Measurements from ENCODE around the gene MIS12.
A peak's percentile ranks its signal among the peaks of the same experiment; 100 is the strongest.

Gene MIS12, protein sequence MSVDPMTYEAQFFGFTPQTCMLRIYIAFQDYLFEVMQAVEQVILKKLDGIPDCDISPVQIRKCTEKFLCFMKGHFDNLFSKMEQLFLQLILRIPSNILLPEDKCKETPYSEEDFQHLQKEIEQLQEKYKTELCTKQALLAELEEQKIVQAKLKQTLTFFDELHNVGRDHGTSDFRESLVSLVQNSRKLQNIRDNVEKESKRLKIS

DNA sequence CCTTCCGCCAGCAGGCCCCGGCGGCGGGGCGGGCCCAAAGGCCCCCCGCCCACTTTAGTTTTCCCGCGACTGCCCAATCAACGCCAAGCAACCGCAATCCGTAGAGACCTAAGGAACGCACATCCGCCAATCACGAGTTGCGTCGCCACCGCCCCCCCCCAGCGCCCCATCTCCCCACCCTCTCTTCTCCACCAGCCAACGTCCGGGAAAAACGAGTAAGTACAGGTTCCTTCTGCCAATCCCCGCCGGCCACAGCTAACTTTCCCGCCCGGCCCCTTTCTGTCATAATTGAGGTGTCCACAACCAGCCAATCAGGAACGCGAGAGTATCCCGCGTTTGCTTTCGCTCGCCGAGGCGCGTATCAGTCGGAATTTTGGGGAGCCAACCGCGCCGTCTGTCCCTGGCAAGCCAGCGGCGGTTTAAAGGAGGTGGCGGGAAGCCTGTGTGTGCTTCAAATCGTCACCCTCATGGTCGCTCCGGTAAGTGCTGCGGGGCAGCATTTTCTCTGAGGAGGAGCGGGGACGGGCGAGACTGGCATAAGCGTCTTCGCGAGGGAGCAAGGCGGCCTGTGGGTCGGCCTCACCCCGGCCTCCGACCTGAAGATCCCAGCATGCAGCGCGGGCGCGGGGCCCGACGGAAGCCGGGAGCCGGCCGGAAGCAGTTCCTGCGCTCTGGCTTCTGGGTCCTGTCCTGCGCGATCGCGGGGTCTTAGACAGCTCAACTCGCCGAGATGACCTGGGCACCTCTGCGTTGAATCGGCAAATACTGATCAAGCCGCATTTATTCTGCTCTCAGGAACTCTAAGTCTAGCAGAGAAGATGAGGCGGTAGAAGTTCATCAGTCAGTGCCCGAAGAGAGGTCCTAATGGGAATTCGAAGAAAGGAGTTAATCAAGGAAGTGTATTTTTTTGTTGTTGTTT lies at the start of gene MIS12:
MIS12 (plus strand) TSS at position 361 of the 919 bp plus-strand sequence. CDS start 2,297 bp downstream, outside the sequence.
- peak; percentile 72 to 99 (median 97) for DNase-seq

DNA sequence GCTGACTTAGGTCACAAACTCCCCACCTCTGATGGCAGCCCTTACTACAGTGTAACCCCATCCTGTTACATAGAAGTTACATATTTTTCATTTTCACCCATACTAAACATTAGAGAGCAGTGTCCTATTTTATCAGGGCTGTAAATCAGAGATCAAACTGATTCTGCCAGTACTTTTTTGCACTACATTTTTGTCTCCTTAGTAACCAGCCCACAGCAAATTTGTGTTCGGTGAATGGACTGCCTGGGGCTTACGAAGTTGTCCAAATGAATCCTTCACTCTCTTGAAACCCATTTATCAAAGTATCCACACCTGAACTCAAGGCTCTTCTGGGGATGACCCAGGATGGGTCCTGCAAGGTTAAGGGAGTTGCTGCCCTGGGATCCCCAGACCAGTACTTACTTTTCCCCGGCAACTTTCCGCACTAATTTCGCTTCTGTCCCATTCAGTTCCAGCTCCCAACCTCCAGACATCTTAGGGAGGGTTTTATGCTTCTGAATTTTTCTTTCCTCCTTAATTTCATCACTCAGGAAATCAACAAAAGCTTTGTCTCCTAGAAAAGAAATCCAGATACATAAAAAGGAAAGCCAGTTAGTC lies 48.5 kb upstream of the MIS12 start:
- no peak for DNase-seq

DNA sequence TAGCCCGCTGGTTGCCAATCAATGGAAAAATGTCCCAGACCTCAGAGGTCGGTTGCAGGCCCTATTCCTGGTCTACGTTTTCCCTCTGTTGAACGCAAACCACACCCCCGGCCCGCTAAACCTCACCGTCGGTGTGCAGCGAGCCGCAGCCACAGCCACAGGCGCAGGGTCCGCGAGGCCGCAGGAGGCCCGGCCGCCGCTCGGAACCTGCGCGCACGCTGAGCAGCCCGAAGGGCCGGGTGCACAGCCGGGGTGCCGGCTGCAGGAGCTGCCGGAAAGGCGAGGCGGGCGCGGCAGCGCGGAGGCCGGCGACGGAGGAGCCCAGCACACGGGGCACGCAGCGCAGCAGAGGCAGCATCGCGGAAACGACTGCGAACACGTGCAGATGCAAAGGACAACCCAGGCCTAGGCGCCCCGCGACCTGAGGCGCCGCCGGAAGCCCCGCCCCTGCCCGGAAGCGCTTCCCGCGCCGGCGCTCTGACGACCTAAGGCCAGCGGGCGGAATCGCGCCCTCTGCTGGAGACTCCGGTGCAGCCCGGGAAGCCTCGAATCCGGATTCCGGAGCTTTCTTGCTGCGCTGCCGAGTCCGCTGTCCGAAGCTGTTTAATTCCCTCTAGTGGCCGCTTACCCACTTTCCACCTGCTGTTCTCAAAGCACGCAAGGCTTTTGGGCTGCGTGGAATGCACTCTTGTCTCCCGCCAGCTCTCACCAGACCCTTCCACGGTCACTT lies 47.5 kb upstream of the MIS12 start, which contains the start of gene C1QBP:
C1QBP (minus strand) TSS at position 440 of the 730 bp plus-strand sequence; CDS start at position 358, 82 bp downstream.
- DNase-seq: peak; percentile 29 to 93 (median 81)

DNA sequence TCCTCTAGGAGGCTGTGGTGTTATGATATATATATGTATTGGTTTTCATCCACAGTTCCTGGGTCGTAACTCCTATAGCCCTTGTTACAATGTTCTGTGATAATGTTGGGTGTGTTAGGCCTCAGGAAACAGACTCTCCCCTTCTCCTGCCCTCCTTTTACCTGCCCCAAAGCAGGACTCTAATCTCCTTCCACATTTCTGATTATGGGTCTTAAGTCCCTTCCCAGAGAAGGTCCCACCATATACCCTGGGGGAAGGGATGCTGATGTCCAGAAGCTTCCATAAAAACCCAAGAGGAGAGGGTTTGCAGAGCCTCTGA lies 47.0 kb upstream of the MIS12 start:
- DNase-seq: no peak

DNA sequence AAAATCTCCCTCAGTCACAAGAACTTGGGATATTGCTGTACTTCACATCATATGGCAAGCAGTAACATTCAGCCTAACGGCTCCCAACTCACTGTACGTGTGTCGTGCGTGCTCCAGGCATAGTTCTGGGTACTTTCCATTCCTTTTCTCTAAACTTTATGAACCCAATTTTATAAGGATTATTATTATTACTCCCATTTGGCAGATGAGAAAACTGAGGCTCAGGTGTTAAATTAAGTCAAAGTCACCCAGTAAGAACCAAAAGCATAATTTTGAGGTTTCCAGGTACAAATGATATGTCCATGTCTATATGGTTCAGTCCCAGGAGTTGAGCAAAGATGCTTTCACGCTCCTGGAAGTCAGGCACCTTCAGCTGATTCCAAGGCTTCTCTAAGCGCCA lies 42.6 kb upstream of the MIS12 start:
- no peak for DNase-seq

DNA sequence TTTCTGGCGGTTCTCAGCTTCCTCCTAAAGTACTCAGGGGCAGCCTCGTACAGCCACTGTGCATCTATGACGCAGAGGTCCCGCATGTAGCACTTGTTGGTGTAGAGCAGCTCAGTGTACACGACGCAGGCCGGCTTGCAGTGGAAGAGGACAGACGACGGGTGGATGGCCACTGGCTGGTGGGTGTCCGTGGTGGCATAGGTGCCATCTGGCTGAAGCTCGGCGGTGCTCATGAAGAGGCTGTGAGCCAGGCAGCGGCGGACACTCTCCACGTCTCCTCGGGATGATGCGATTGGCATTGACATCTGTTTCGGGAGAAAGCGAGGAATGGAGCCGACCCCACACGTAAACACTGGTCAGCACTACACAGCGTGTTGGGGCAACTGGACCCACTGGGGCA lies 42.2 kb upstream of the MIS12 start:
- no peak for DNase-seq

DNA sequence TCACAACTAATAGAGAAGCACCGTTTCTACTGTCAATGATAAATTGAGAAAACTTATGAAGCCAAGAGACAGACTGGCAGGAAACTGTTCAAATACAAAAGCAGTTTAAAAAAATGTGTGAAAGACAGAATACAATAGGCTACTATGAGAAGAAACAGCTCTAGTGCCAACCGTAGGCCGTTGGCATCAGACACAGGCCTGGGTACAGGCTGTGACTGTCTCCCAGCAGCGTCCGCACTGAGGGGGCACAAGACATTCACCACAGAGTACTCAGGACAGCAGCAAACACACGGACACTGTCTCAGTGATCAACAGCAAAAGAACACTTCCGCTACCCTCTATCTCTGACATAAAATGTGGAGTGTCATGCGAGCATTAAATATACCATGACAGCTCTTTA lies 39.6 kb upstream of the MIS12 start:
- DNase-seq: peak in 43 of 51 donors; percentile 2 to 94 (median 67)

DNA sequence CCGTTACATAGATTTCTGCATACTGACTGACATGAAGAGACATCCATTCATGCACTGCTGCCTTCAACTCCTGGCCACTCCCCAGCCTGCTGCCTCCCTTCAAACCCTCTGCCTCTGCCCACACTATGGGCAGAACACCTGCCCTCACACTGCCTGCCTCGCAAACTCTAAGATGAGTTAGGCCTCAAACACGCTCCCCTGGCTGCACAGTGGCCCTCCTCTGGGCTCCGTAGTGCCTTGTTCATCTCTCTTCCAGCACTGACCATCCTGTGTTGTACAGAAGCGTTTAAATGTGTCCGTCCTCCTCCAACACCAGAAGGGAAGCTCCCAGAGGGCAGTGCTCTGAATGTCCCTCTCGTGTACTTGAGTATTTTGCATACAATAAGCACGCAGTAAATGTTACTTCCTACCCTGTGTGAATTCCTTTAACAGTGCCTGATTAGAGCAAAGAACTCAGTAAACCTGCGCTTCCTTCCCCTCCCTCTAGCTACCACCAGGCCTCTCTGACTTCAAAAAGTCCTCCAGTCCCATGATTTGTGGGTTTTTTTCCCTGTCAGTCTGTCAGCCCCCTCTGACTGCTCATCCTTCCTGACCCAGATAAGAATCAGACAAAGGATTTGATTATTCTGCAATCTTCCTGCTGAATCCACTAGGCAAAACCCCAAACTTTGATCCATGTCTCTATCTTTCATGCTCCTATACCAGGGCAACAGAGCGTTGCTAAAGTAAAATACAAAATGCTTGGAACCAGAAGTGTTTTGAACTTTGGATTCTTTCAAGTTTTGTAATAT lies 21.5 kb upstream of the MIS12 start:
- no peak for DNase-seq

DNA sequence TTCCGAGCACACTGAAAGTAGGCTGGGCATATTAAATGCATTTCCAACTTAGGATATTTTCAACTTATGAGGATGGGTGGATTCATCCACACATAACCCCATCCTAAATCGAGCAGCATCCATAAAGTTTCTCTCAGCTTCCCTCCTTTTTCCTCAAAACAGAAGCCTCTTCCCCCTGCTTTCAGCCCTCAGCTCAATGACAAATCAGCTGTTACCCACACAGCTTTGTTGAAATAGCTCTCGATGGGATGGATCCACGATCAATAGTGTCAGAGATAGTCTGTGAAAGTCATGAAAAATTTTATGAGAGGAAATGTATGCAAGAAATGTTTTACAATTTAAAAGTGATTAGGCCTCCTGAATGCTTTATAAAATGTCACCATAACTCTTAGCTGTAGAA lies 20.1 kb upstream of the MIS12 start:
- no peak for DNase-seq

DNA sequence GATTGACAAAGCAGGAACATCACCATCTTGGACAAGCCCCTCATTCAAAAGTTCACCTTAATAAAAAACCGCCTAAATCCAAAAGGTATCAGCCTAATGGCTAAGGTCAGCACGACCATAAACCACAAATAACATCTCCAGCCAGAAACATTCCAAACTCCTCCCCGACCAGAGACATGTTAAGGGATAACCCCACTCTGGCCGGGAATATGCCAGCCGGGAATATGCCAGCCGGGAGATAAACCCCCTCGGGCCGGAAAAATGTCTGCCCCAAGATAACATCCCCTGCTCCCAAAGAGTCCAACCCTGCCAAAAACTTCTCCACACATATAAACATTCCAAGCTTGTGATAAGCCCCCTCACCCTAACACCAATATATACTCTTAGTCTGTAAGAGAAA lies 18.9 kb upstream of the MIS12 start:
- DNase-seq: no peak

DNA sequence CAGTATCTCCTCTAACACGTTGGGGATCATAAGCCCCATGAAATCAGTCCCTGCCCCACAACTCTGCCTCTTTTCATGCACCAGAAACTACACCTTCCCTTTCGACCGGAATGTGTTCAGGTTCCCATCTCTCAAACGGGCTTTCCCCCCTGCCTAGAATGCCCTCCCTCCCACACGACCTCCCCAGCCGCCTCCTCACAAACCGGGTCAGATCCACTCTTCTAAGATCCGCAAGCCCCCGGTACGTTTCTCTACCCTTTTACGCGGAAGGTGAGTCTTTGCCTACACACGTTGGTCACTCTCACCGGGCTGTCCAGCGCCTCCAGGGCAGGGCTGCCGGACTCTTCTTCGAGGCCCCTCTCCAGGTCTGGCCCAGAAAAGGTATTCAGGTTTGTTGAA lies 18.3 kb upstream of the MIS12 start:
- DNase-seq: peak in 4 of 51 donors; percentile 13 to 56 (median 33)

DNA sequence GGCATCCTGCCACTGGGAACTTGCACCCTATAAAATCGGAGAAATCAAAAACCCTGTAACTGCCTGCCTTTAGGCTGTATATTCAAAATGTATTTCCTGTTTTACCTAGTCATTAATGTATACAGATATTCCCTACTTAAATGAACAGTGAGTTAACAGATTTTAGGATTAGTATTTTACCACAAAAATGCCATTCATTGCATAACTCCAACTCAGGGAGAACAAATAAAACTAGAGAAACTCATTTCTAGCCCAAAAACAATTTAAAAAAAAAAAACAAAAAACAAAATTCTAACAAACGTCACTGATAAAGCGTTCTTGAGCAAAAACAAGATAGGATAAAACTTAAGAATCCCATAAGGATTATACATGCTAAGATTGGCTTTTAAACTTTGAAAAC lies 13.9 kb upstream of the MIS12 start:
- DNase-seq: no peak

DNA sequence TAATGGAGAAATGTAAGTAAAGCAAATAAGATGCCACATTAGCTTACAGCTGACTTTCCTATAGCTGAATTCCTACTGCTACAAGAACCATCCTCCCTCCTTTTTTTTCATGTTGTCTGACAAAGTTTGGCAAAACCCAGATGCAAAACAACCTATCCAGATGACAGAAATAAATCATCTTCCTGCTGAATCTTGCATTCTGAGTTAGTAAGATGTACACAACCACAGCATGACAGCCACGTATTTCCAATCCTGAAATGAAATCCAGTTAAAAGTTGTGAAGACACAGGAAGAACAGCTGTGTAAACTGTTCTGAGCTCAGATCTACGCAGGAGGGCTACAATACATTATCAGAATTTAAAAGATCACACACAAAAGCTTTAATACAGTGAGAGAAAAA lies 12.5 kb upstream of the MIS12 start:
- DNase-seq: no peak

DNA sequence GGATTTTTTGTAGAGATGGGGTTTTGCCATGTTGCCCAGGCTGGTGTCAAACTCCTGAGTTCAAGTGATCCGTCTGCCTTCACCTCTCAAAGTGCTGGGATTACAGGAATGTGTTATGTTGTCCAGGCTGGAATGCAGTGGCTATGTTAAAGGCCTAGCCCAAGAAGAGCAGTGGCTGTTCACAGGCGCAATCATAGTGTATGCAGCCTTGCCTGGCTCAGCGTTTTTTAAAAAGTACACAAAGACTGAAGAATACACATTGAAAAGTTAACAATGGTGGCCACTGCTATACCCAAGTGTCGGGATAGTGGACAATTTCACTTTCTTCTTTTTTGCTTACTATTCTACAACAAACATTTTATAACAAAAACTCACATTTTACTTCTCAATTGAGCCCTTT lies 7.4 kb upstream of the MIS12 start:
- DNase-seq: no peak

DNA sequence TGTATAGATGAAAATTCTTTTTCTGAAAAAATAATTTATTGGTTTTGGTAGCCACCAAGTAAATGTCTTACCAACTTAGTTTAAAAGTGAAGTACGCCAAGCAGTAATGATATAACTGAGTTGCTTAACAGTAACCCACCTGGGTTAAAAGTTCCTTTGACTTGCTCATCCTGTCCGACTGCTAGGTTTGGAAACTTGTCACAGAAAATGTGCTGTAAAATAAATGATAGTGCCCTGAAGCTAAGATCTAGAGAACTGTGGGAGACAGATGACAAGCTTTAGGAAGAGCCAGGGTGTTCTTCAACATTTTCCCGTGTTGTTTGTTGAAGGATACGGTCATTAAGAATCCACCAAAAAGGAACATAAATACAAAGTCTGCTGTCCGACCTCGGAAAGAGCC lies 5.4 kb upstream of the MIS12 start:
- DNase-seq: no peak

DNA sequence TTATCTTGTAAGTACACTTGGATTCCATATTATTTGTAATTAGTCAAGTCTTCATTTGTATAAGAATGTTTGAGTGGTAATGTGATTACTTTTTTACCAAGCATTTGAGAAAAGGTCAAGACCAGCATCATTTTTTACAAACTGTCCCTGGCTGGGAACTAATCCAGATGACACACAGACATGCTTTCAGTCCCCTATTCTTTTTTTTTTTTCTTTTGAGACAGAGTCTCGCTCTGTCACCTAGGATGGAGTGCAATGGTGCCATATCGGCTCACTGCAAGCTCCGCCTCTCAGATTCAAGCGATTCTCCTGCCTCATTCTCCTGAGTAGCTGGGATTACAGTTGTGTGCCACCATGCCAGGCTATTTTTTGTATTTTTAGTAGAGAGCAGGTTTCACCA lies 4.9 kb upstream of the MIS12 start:
- DNase-seq: no peak

DNA sequence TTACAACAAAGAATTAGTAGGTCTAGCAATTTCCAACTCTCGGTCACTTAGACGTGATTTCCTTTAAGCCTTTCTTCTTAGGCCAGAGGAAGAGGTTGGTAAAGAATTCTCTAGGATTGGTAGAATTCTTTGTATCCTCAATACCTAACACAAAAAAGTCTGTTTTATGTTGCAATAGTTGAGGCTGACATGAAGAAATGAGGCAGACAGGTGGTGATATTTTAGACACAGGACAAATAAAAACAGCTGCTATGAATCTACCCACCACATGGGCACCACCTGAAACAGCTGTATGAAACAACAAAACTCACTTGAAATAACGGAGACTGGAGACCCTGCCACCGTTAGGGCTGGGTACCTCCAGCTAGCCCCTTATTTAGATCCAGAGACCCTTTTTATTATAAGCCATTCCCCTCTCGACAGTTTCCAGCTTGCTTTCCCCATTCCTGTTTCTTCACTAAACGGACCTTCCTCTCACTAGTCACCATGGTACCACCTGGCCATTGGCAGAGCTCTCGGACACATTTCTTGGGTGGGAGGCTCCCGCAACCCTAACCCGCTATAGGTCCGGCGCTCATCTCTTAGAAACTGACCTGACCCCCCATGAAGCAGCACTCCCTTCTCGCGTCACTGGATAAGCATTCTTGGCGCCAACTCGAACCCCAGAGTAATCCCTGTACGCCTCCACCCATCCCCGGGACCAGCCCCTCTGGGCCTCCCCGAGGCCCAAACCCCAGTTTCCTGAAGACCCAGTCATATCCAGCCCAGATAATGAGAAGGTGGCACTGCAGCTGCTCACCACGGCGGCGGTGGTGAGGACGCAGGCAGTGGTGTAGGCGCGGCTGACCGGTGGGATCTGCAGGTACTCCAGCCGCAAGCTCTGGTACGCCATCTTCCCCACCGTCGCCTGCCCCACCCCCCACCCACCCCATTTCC lies 828 bp upstream of the MIS12 start, which contains the start of gene DERL2:
DERL2 (minus strand) TSS at position 909 of the 936 bp plus-strand sequence; CDS start at position 892, 17 bp downstream.
- peak in 1 of 51 donors; percentile 34 for DNase-seq

DNA sequence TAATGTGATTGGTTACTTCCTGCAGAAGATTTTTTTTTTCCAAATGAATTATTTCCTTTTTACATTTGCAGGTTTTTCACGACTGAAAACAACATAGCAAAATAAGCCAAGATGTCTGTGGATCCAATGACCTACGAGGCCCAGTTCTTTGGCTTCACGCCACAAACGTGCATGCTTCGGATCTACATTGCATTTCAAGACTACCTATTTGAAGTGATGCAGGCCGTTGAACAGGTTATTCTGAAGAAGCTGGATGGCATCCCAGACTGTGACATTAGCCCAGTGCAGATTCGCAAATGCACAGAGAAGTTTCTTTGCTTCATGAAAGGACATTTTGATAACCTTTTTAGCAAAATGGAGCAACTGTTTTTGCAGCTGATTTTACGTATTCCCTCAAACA lies 2.4 kb downstream of the MIS12 start:
- no peak for DNase-seq

DNA sequence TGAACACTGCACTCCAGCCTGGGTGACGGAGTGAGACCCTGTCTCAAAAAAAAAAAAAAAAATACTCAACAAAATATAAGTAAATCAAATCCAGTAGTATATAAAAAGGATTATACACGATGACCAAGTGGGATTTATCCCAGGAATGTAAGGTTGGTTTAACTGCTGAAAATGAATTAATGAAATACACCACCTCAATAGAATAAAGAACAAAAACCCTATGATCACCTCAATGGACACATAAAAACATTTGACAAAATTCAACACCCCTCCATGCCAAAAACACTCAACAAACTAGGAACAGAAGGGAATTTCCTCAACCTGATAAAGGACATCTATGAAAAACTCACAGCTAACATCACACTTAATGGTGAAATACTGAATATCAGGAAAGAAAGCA lies 6.6 kb downstream of the MIS12 start:
- no peak for DNase-seq

Data from hypothalamus (tissue), 51 donors.